ENCODE results near the gene TCP11L1. TPM values are rescaled to one million over a fixed set of nuclear protein-coding genes. Genes with fewer than 3 reads are reported as not detected.

The TCP11L1 gene
- total and polyA plus RNA-seq, 2 of the 8 experiments (the other 6 are each of a cell fraction or from before 2014, with no cell fraction given) = 10.9 to 23.1 TPM

DNA sequence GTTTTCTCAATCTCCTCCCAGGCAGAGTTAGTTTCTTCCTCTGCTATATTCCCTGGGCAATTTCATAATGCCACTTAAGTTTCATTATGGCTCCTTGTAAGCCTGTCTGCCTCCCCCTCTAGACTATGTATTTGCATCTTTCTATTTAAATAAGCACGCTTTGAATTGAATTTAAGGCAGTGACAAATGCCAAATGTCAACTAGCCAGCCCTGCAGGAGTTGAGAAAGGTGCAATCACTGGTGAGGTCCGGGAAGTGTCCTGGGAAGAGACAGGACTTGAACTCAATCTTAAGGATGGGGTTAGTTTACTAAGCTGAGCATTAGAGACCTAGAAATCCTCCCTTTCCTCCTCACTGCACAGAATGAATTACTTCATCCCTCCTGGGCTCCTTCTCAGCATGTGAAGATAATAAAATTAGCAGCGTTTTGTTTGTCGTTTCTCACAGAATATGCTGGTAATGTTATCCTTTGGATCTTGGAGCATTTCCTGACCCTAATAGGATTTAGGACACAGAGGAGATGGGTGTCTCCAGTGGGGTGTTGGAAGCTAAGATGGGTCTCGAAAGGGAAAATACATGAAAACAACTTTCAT is 1.6 kb downstream of the TCP11L1 start:
- H3K4me2 ChIP-seq (ENCODE audit: insufficient read depth in 1 of 2, low read depth in 2 of 2, low read length in 2 of 2) = peak overlapping the region; percentile 70 to 81; a peak in 3 of 4 replicates
- no peak overlapping the region for H2BK15ac ChIP-seq (ENCODE audit: low read length)
- H3K4me3 ChIP-seq (ENCODE audit: extremely low read depth in 1 of 4, insufficient read depth in 2 of 4, low read depth in 3 of 4, low read length in 4 of 4) = peak overlapping the region; percentile 77 to 89 (median 82); a peak in 6 of 8 replicates
- H3K27ac ChIP-seq (ENCODE audit: low read depth, low read length) = no peak overlapping the region
- no peaks in the 10 kb centered on the region for H3K79me1 ChIP-seq (ENCODE audit: low read depth, low read length)
- no peak overlapping the region for H3K23ac ChIP-seq (ENCODE audit: insufficient read length)
- H3K36me3 ChIP-seq (ENCODE audit: control insufficient read depth in 2 of 4, insufficient read depth in 4 of 4, low read length in 3 of 4) = peaks cover 0 to 20% (median 9%) of the 10 kb centered on the region in 4 experiments; a peak in 4 of 8 replicates
- H3K56ac ChIP-seq (replicated peaks; ENCODE audit: insufficient read length, low read depth, low read length) = no peak overlapping the region
- H3K9me3 ChIP-seq (ENCODE audit: insufficient read depth in 2 of 2, low read depth in 1 of 2, low read length in 1 of 2) = peaks cover 0 to 3% of the 10 kb centered on the region in 2 experiments; a peak in 1 of 4 replicates
- H2BK12ac ChIP-seq (ENCODE audit: low read depth, low read length) = no peak overlapping the region
- DNase-seq (ENCODE audit: low read depth in 1 of 2, low spot score in 2 of 2) (no peak), FAIRE-seq (no peak)
- H2BK5ac ChIP-seq (ENCODE audit: low read depth, low read length) = no peak overlapping the region
- no peaks in the 10 kb centered on the region; the same call in 1 of the 2 replicates for H3K23me2 ChIP-seq (ENCODE audit: low read depth, low read length)
- peaks cover 0 to 5% (median 4%) of the 10 kb centered on the region in 4 experiments; a peak in 4 of 7 replicates for H3K4me1 ChIP-seq (replicated peaks in 1 of 4; ENCODE audit: control insufficient read depth in 3 of 4, insufficient read depth in 4 of 4, low read length in 3 of 4)
- H3K14ac ChIP-seq (ENCODE audit: insufficient read length) = no peak overlapping the region
- H3K18ac ChIP-seq (ENCODE audit: extremely low read depth, low read length) = no peak overlapping the region
- no peak overlapping the region for H2AK5ac ChIP-seq (ENCODE audit: low read depth, low read length)
- H2AFZ ChIP-seq (ENCODE audit: low read length) = no peak overlapping the region
- no peak overlapping the region for H4K8ac ChIP-seq (ENCODE audit: extremely low read depth, insufficient read depth, low read length)
- H3K4ac ChIP-seq (replicated peaks; ENCODE audit: insufficient read length, low read depth, low read length) = no peak overlapping the region
- no peak overlapping the region for H4K5ac ChIP-seq (ENCODE audit: insufficient read length, low read depth, low read length)
- ChIA-PET CTCF (ENCODE audit: partially characterized antibody) (interaction anchor here (0.7 to 1.0 kb wide), 2 partner anchors 11 to 25 kb away, joined by 3 read pairs; no protein-coding TSS in a partner anchor), POLR2A (ENCODE audit: partially characterized antibody) (interaction anchor here (0.7 to 2.1 kb wide), 2 partner anchors 25 to 68 kb away, joined by 3 to 21 read pairs; partner anchors contain the start of gene DEPDC7)
- no peak overlapping the region for H3K9ac ChIP-seq (replicated peaks in 1 of 4; ENCODE audit: extremely low read depth in 1 of 4, low read depth in 3 of 4, low read length in 3 of 4)
- H4K20me1 ChIP-seq (replicated peaks in 1 of 2; ENCODE audit: control insufficient read depth in 1 of 2, insufficient read depth in 2 of 2, low read length in 2 of 2) = no peaks in the 10 kb centered on the region
- no peak overlapping the region for H2BK20ac ChIP-seq (ENCODE audit: low read length)
- H2BK120ac ChIP-seq (replicated peaks; ENCODE audit: low read depth, low read length) = no peak overlapping the region
- H4K91ac ChIP-seq (replicated peaks; ENCODE audit: insufficient read length, low read length) = no peak overlapping the region
- 72% methylated on average over 5 of the region's 5 CpGs; no CpG with 5 or more reads in 1 of the 2 experiments for WGBS, 2 experiments (ENCODE audit: extremely low coverage in 1 of 2, insufficient coverage in 1 of 2, insufficient read length in 1 of 2, insufficient replicate concordance in 2 of 2, low coverage in 1 of 2, low lambda C conversion rate in 2 of 2, missing lambda C conversion rate in 1 of 2)
- H3K79me2 ChIP-seq (ENCODE audit: control insufficient read depth in 1 of 2, insufficient read depth in 2 of 2, low read length in 2 of 2) = 0 out of 4 replicates have a peak, but pooled peaks cover 0 to 3% of the 10 kb centered on the region in 2 experiments
- no peaks in the 10 kb centered on the region for H3K27me3 ChIP-seq (replicated peaks in 1 of 4; ENCODE audit: control insufficient read depth in 3 of 4, extremely low read depth in 1 of 4, insufficient read depth in 3 of 4, low read length in 3 of 4)
- no peak for TF ChIP-seq TCF12 (IDR thresholded peaks at IDR 0.05; ENCODE audit: low read depth, low read length)
- TF ChIP-seq CHD2 (IDR thresholded peaks at IDR 0.05; ENCODE audit: low read length) = no peak
- no peak for TF ChIP-seq ASH2L (IDR thresholded peaks at IDR 0.05; ENCODE audit: low read length)
- no peak for TF ChIP-seq HDAC6 (IDR thresholded peaks at IDR 0.05; ENCODE audit: low read depth, low read length)
- no peak for TF ChIP-seq JUND (IDR thresholded peaks at IDR 0.05; ENCODE audit: low read length)
- TF ChIP-seq EP300 (IDR thresholded peaks at IDR 0.05; ENCODE audit: borderline replicate concordance in 1 of 2, low read depth in 2 of 2, low read length in 2 of 2) = no peak
- no peak for TF ChIP-seq SIRT6 (IDR thresholded peaks at IDR 0.05; ENCODE audit: low read length)
- TF ChIP-seq RNF2 (IDR thresholded peaks at IDR 0.05; ENCODE audit: borderline replicate concordance, low read depth, low read length, missing control alignments, poor library complexity, severe bottlenecking) = no peak
- TF ChIP-seq CREB1 (IDR thresholded peaks at IDR 0.05) = no peak
- no peak for TF ChIP-seq SIN3A (conservative IDR thresholded peaks at IDR 0.05 in 1 of 2, IDR thresholded peaks at IDR 0.05 in 1 of 2; ENCODE audit: low read depth in 1 of 2, low read length in 2 of 2)
- no peak for TF ChIP-seq SP2 (IDR thresholded peaks at IDR 0.05; ENCODE audit: low read length)
- TF ChIP-seq SRF (IDR thresholded peaks at IDR 0.05; ENCODE audit: low read depth, low read length) = no peak
- no peak for TF ChIP-seq KDM1A (IDR thresholded peaks at IDR 0.05; ENCODE audit: borderline replicate concordance, low read length)
